Breast epithelium (tissue), 3 donors: ENCODE results near the gene MAP2K6.

Experiments used
- POLR2A ChIP-seq: fragments of 450-650 bp; IDR thresholded peaks from one replicate; pipeline ENCODE4 v1.6.1; 2016; ENCODE audit warnings: antibody characterized with exemption, mild to moderate bottlenecking, moderate library complexity
- TF ChIP-seq, protein P1 (sequence below), 3 donors: fragments of 450-650 bp; IDR thresholded peaks; one replicate each; pipeline ENCODE4 v1.5.1; 2016 to 2017; ENCODE audit warnings: antibody characterized with exemption in 3 of 3, mild to moderate bottlenecking in 3 of 3, moderate library complexity in 3 of 3

DNA sequence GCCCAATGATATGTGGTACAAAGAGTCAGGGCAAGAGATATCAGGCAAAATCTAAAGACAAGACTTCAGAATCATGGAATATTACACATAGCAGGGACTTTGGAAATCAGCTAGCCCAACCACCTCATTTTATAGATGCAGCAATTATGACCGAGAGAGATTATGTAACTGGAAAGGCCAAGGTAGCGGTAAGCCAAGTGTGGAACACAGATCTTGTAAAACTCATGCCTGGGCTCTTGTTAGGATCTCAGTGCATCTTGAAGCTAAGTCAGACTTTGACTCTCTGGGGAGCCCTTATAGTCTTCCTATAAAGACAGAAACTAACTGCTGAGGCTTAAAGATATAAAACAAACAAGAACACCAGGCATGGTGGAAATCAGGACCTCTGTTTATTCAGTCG lies 18.6 kb downstream of the MAP2K6 start:
- TF ChIP-seq, protein P1, sequence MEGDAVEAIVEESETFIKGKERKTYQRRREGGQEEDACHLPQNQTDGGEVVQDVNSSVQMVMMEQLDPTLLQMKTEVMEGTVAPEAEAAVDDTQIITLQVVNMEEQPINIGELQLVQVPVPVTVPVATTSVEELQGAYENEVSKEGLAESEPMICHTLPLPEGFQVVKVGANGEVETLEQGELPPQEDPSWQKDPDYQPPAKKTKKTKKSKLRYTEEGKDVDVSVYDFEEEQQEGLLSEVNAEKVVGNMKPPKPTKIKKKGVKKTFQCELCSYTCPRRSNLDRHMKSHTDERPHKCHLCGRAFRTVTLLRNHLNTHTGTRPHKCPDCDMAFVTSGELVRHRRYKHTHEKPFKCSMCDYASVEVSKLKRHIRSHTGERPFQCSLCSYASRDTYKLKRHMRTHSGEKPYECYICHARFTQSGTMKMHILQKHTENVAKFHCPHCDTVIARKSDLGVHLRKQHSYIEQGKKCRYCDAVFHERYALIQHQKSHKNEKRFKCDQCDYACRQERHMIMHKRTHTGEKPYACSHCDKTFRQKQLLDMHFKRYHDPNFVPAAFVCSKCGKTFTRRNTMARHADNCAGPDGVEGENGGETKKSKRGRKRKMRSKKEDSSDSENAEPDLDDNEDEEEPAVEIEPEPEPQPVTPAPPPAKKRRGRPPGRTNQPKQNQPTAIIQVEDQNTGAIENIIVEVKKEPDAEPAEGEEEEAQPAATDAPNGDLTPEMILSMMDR (IDR thresholded peaks at IDR 0.05): no peak
- TF ChIP-seq POLR2A: no peak
